Neuronal stem cell (in vitro differentiated cells): ENCODE data around the gene HIPK2.

Experiments
- DNase-seq: peaks from one replicate; pipeline ENCODE4 v3.0.0-alpha.2; 2013; ENCODE audit warnings: low spot score
- H2AFZ ChIP-seq: one replicate; pipeline ENCODE4 v1.6.1; 2013; ENCODE audit warnings: mild to moderate bottlenecking, low read length, inconsistent platforms
- H2AK5ac ChIP-seq: 2 replicates; pipeline ENCODE4 v1.6.1; 2013; ENCODE audit warnings: low read depth, mild to moderate bottlenecking, inconsistent platforms, low read length, moderate library complexity, mixed read lengths
- H2BK120ac ChIP-seq: 2 replicates; pipeline ENCODE4 v1.6.1; 2013; ENCODE audit warnings: low read depth, mild to moderate bottlenecking, inconsistent platforms, low read length, moderate library complexity, mixed read lengths
- H2BK12ac ChIP-seq: one replicate; pipeline ENCODE4 v1.6.1; 2013; ENCODE audit warnings: low read length, inconsistent platforms
- H2BK15ac ChIP-seq: 2 replicates; pipeline ENCODE4 v1.6.1; 2013; ENCODE audit warnings: mild to moderate bottlenecking, low read length, inconsistent platforms, mixed read lengths
- H2BK5ac ChIP-seq: one replicate; pipeline ENCODE4 v1.6.1; 2013; ENCODE audit warnings: inconsistent platforms, mild to moderate bottlenecking, low read length, moderate library complexity
- H3K14ac ChIP-seq: one replicate; pipeline ENCODE4 v1.6.1; 2013; ENCODE audit warnings: low read length, inconsistent platforms
- H3K18ac ChIP-seq: 2 replicates; pipeline ENCODE4 v1.6.1; 2013; ENCODE audit warnings: low read length, inconsistent platforms
- H3K23ac ChIP-seq: 2 replicates; pipeline ENCODE4 v1.6.1; 2013; ENCODE audit warnings: low read depth, mild to moderate bottlenecking, mixed read lengths, low read length, inconsistent platforms; ENCODE audit not compliant: poor library complexity
- H3K27ac ChIP-seq: replicated peaks from 3 replicates; pipeline ENCODE4 v1.5.1; 2013; ENCODE audit warnings: low read length, inconsistent platforms
- H3K27me3 ChIP-seq, 3 experiments: 2 replicates each; pipeline ENCODE4 v1.6.1; 2013; ENCODE audit warnings: low read length in 3 of 3, mild to moderate bottlenecking in 2 of 3, inconsistent platforms in 1 of 3, low read depth in 1 of 3, mixed read lengths in 1 of 3, moderate library complexity in 1 of 3; ENCODE audit not compliant: control insufficient read depth in 3 of 3, insufficient read depth in 3 of 3
- H3K36me3 ChIP-seq, 2 donors: replicated peaks in 1 of 2; 2 replicates each; pipeline ENCODE4 v1.6.1; 2013; ENCODE audit warnings: low read length in 2 of 2; ENCODE audit not compliant: control insufficient read depth in 2 of 2, insufficient read depth in 2 of 2
- H3K4ac ChIP-seq: 2 replicates; pipeline ENCODE4 v1.6.1; 2013; ENCODE audit warnings: inconsistent platforms, mild to moderate bottlenecking, low read length, moderate library complexity
- H3K4me1 ChIP-seq, 2 donors: 1 replicate in 1 of 2; 2 replicates in 1 of 2; pipeline ENCODE4 v1.6.1; 2013; ENCODE audit warnings: low read length in 2 of 2, low read depth in 1 of 2; ENCODE audit not compliant: control insufficient read depth in 2 of 2, insufficient read depth in 1 of 2
- H3K4me2 ChIP-seq: one replicate; pipeline ENCODE4 v1.6.1; 2013; ENCODE audit warnings: mild to moderate bottlenecking, low read length, inconsistent platforms; ENCODE audit not compliant: insufficient read depth, poor library complexity, severe bottlenecking
- H3K4me3 ChIP-seq, 2 donors: 2 replicates each; pipeline ENCODE4 v1.5.1; 2013; ENCODE audit warnings: low read length in 2 of 2, mild to moderate bottlenecking in 2 of 2, inconsistent platforms in 1 of 2, moderate library complexity in 1 of 2
- H3K79me1 ChIP-seq: one replicate; pipeline ENCODE4 v1.6.1; 2013; ENCODE audit warnings: low read depth, mild to moderate bottlenecking, inconsistent platforms, low read length, moderate library complexity
- H3K9ac ChIP-seq: one replicate; pipeline ENCODE4 v1.6.1; 2013; ENCODE audit warnings: mild to moderate bottlenecking, low read depth, low read length, inconsistent platforms; ENCODE audit not compliant: poor library complexity
- H3K9me3 ChIP-seq, 2 donors: replicated peaks in 1 of 2; 2 replicates each; pipeline versions ENCODE3 to v1.6.1; 2013; ENCODE audit warnings: low read length in 2 of 2, mild to moderate bottlenecking in 2 of 2, inconsistent platforms in 1 of 2, low read depth in 1 of 2, mixed read lengths in 1 of 2, moderate library complexity in 1 of 2; ENCODE audit not compliant: control insufficient read depth in 2 of 2, insufficient read depth in 1 of 2
- H4K8ac ChIP-seq: one replicate; pipeline ENCODE4 v1.6.1; 2013; ENCODE audit warnings: low read depth, mild to moderate bottlenecking, inconsistent platforms, low read length, moderate library complexity
- H4K91ac ChIP-seq: one replicate; pipeline ENCODE4 v1.6.1; 2013; ENCODE audit warnings: low read length, low read depth, mild to moderate bottlenecking, inconsistent platforms; ENCODE audit not compliant: poor library complexity
- WGBS, 2 donors: extraction: QIAGEN DNeasy Blood & Tissue Kit; methylation state at CpG; one replicate each; pipeline ENCODE4 v1.1.7; 2013; ENCODE audit warnings: missing lambda C conversion rate in 2 of 2, mixed read lengths in 1 of 2; ENCODE audit not compliant: insufficient read length in 2 of 2, insufficient replicate concordance in 1 of 2; ENCODE audit errors: extremely low coverage in 2 of 2; 5-methylcytosine and 5-hydroxymethylcytosine counted together

The HIPK2 gene

GRCh38 chr7:139595806-139596205 is 182.0 kb downstream of the HIPK2 start:
- DNase-seq: no peak
- Histone ChIP-seq H2AK5ac (no peak overlapping the region), H3K27ac (no peak overlapping the region), H4K8ac (no peak overlapping the region), H4K91ac (no peak overlapping the region), H2BK5ac (no peak overlapping the region), H3K36me3 (peaks cover 37 to 99% of the 10 kb centered on the region in 2 donors), H2AFZ (no peak overlapping the region), H3K4me2 (no peak overlapping the region), H3K14ac (no peak overlapping the region), H3K18ac (no peak overlapping the region), H2BK12ac (no peak overlapping the region), H3K4ac (no peak overlapping the region), H3K23ac (peak overlapping the region; percentile 68), H2BK15ac (no peak overlapping the region), H2BK120ac (no peak overlapping the region), H3K9me3 (no peaks in the 10 kb centered on the region), H3K27me3 (no peaks in the 10 kb centered on the region), H3K4me3 (no peak overlapping the region), H3K79me1 (no peaks in the 10 kb centered on the region), H3K9ac (no peak overlapping the region), H3K4me1 (no peaks in the 10 kb centered on the region)
- no CpG with 5 or more reads among the region's 5 CpGs for WGBS, 2 donors

GRCh38 chr7:139594911-139595476 is 182.8 kb downstream of the HIPK2 start:
- Histone ChIP-seq H3K4me3 (no peak overlapping the region), H4K8ac (no peak overlapping the region), H3K27me3 (no peaks in the 10 kb centered on the region), H2AFZ (no peak overlapping the region), H3K18ac (no peak overlapping the region), H3K4ac (no peak overlapping the region), H3K9me3 (no peaks in the 10 kb centered on the region), H2BK120ac (no peak overlapping the region), H2BK5ac (no peak overlapping the region), H3K14ac (peak overlapping the region; percentile 60), H2AK5ac (no peak overlapping the region), H3K4me2 (no peak overlapping the region), H3K23ac (no peak overlapping the region), H3K36me3 (peaks cover 31 to 99% of the 10 kb centered on the region in 2 donors), H2BK15ac (no peak overlapping the region), H3K9ac (no peak overlapping the region), H4K91ac (no peak overlapping the region), H3K4me1 (no peaks in the 10 kb centered on the region), H2BK12ac (no peak overlapping the region), H3K27ac (no peak overlapping the region), H3K79me1 (no peaks in the 10 kb centered on the region)
- no peak for DNase-seq
- no CpG with 5 or more reads among the region's 13 CpGs for WGBS, 2 donors

- H3K4me3 ChIP-seq: no peak overlapping the region
- no peak overlapping the region for H2BK120ac ChIP-seq
- no peak for DNase-seq
- peaks cover 29 to 99% of the 10 kb centered on the region in 2 donors for H3K36me3 ChIP-seq
- H3K27ac ChIP-seq: no peak overlapping the region
- H2BK12ac ChIP-seq: no peak overlapping the region
- no peaks in the 10 kb centered on the region for H3K27me3 ChIP-seq
- H3K4me1 ChIP-seq: no peaks in the 10 kb centered on the region
- H3K4ac ChIP-seq: no peak overlapping the region
- H3K18ac ChIP-seq: no peak overlapping the region
- H3K4me2 ChIP-seq: no peak overlapping the region
- H2AK5ac ChIP-seq: no peak overlapping the region
- H3K23ac ChIP-seq: no peak overlapping the region
- H3K14ac ChIP-seq: no peak overlapping the region
- no peak overlapping the region for H4K91ac ChIP-seq
- WGBS, 2 donors: no CpG with 5 or more reads among the region's 2 CpGs
- H4K8ac ChIP-seq: no peak overlapping the region
- no peak overlapping the region for H2AFZ ChIP-seq
- no peak overlapping the region for H3K9ac ChIP-seq
- no peaks in the 10 kb centered on the region for H3K9me3 ChIP-seq
- no peaks in the 10 kb centered on the region for H3K79me1 ChIP-seq
- H2BK5ac ChIP-seq: no peak overlapping the region
- no peak overlapping the region for H2BK15ac ChIP-seq
These were observed 183.7 kb downstream of the HIPK2 start for GRCh38 chr7:139594090-139594489.

- Histone ChIP-seq H2BK15ac (no peak overlapping the region), H3K14ac (no peak overlapping the region), H3K36me3 (peaks cover 26 to 94% of the 10 kb centered on the region in 2 donors), H3K79me1 (no peaks in the 10 kb centered on the region), H4K91ac (no peak overlapping the region), H2BK5ac (no peak overlapping the region), H2BK120ac (no peak overlapping the region), H4K8ac (no peak overlapping the region), H3K27me3 (no peaks in the 10 kb centered on the region), H3K4me3 (no peak overlapping the region), H3K23ac (no peak overlapping the region), H2AFZ (no peak overlapping the region), H2BK12ac (no peak overlapping the region), H3K4ac (no peak overlapping the region), H3K18ac (no peak overlapping the region), H3K4me2 (no peak overlapping the region), H2AK5ac (no peak overlapping the region), H3K4me1 (peaks cover 0 to 3% of the 10 kb centered on the region in 2 donors), H3K9ac (no peak overlapping the region), H3K9me3 (no peaks in the 10 kb centered on the region), H3K27ac (no peak overlapping the region)
- no peak for DNase-seq
- WGBS, 2 donors: no CpG with 5 or more reads among the region's 4 CpGs
These were observed 184.9 kb downstream of the HIPK2 start for GRCh38 chr7:139592801-139593461.
